Spleen (tissue), 7 donors: ENCODE results near the gene MANBA.

Experiments
- POLR2AphosphoS5 ChIP-seq, 3 donors: sonication (generic); formaldehyde crosslinking; IDR thresholded peaks; one replicate each; pipeline ENCODE4 v1.5.1; 2017; ENCODE audit warnings: antibody characterized with exemption in 3 of 3
- TF ChIP-seq, protein P1 (sequence below), 11 experiments: fragments of 200-600 bp in 7 of 11; fragments of 450-650 bp in 4 of 11; sonication (generic) in 4 of 11; IDR thresholded peaks in 8 of 11; conservative IDR thresholded peaks in 3 of 11; 1 replicate in 7 of 11; 2 replicates in 4 of 11; pipeline versions ENCODE4 v1.4.0 to v1.8.0; 2016 to 2021; ENCODE audit warnings: antibody characterized with exemption in 11 of 11, inconsistent platforms in 4 of 11, mild to moderate bottlenecking in 1 of 11
- donor health status: DM: no; HTN: no; CAD: no; lungs with moderate emphysema.
- donor health status: DM: no; HTN: no; CAD: no.
- donor health status: DM: no; HTN: no; CAD: no.

DNA sequence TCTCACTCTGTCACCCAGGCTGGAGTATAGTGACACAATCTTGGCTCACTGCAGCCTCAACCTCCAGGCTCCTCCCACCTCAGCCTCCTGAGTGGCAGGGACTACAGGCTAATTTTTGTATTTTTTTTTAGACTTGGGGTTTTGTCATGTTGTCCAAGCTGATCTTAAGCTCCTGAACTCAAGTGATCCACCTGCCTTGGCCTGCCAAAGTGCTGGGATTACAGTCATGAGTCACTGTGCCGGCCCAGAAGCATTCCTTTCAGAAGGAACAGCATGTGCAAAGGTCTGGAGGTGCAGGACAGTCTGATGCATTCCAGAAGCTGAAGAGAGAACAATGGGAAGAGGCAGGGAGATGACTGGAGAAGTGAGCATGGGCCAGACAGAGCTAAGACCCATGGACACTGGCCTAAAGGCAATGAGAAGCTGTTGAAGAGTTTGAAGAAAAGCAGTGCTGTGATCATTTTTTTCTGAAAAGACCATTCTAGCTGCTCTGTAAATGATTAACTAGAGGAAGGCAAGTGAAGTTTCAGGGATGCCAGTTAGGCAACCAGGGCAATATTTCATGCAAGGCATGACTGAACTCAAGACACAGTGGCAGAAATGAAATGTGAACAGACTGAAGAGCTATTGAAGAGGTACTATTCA, 43.2 kb downstream of the MANBA start:
- TF ChIP-seq, protein P1, sequence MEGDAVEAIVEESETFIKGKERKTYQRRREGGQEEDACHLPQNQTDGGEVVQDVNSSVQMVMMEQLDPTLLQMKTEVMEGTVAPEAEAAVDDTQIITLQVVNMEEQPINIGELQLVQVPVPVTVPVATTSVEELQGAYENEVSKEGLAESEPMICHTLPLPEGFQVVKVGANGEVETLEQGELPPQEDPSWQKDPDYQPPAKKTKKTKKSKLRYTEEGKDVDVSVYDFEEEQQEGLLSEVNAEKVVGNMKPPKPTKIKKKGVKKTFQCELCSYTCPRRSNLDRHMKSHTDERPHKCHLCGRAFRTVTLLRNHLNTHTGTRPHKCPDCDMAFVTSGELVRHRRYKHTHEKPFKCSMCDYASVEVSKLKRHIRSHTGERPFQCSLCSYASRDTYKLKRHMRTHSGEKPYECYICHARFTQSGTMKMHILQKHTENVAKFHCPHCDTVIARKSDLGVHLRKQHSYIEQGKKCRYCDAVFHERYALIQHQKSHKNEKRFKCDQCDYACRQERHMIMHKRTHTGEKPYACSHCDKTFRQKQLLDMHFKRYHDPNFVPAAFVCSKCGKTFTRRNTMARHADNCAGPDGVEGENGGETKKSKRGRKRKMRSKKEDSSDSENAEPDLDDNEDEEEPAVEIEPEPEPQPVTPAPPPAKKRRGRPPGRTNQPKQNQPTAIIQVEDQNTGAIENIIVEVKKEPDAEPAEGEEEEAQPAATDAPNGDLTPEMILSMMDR (IDR thresholded peaks at IDR 0.05 in 8 of 11, conservative IDR thresholded peaks at IDR 0.05 in 3 of 11): no peak
- TF ChIP-seq POLR2AphosphoS5 (IDR thresholded peaks at IDR 0.05): no peak
